Endothelial cell of umbilical vein (primary cell): Measurements from ENCODE around the gene JAKMIP3. TPM values are rescaled to one million over a fixed set of nuclear protein-coding genes. Genes with fewer than 3 reads are reported as not detected.

Experiments used
- BruUV-seq: library from RNA; stranded (reverse); fragments of 400-500 nt; replicated peaks from 2 replicates; lab custom pipeline; 2021; lab: Mats Ljungman, UMichigan
- CTCF ChIA-PET: fragments of 300-600, 350-600 bp; sonication (Branson Sonifier 250); formaldehyde crosslinking; loops from one replicate; lab custom pipeline; 2021; ENCODE audit warnings: antibody characterized with exemption, inconsistent platforms; lab: Charles Lee
- POLR2A ChIA-PET: fragments of 300-600, 350-600 bp; sonication (Branson Sonifier 250); formaldehyde crosslinking; loops from one replicate; lab custom pipeline; 2021; ENCODE audit warnings: antibody characterized with exemption, inconsistent platforms; lab: Charles Lee
- DNase-seq: peaks from one replicate; pipeline ENCODE4 v3.0.0-alpha.2; 2011; ENCODE audit warnings: low read depth, low spot score
- FAIRE-seq: peaks from 2 replicates; lab custom pipeline; 2011; peaks lifted over from hg19 to GRCh38; lab: Jason Lieb, UNC
- H2AFZ ChIP-seq: 2 replicates; pipeline ENCODE4 v1.6.0; 2012; ENCODE audit warnings: low read depth, low read length, control low read depth, inconsistent platforms
- H3K27ac ChIP-seq: 2 replicates; pipeline ENCODE4 v1.5.1; 2011; ENCODE audit warnings: low read depth, mild to moderate bottlenecking, control low read depth, low read length, moderate library complexity; ENCODE audit not compliant: insufficient read depth
- H3K27me3 ChIP-seq, 2 experiments: 2 replicates each; pipeline versions ENCODE4 v1.6.0 to v1.6.1; 2011; ENCODE audit warnings: low read length in 2 of 2, mixed read lengths in 1 of 2; ENCODE audit not compliant: control insufficient read depth in 2 of 2, insufficient read depth in 2 of 2
- H3K36me3 ChIP-seq, 2 experiments: 2 replicates in 1 of 2; 3 replicates in 1 of 2; pipeline ENCODE4 v1.5.1; 2011; ENCODE audit warnings: low read length in 2 of 2, mild to moderate bottlenecking in 1 of 2, moderate library complexity in 1 of 2; ENCODE audit not compliant: control insufficient read depth in 2 of 2, insufficient read depth in 2 of 2; ENCODE audit errors: extremely low read depth in 1 of 2
- H3K4me1 ChIP-seq: 3 replicates; pipeline ENCODE4 v1.5.1; 2011; ENCODE audit warnings: mild to moderate bottlenecking, low read length; ENCODE audit not compliant: control insufficient read depth, insufficient read depth; ENCODE audit errors: extremely low read depth
- H3K4me2 ChIP-seq: 2 replicates; pipeline ENCODE4 v1.6.1; 2011; ENCODE audit warnings: low read length, control low read depth, mixed read lengths; ENCODE audit not compliant: insufficient read depth
- H3K4me3 ChIP-seq, 3 experiments: fragments of 200-600 bp in 1 of 3; sonication (generic), shearing (Covaris generic) in 1 of 3; replicated peaks in 1 of 3; 2 replicates each; pipeline ENCODE4 v1.5.1; 2011 to 2016; ENCODE audit warnings: control low read depth in 3 of 3, low read length in 3 of 3, mild to moderate bottlenecking in 2 of 3, inconsistent platforms in 1 of 3, low read depth in 1 of 3, moderate library complexity in 1 of 3; ENCODE audit not compliant: insufficient read depth in 1 of 3
- H3K79me2 ChIP-seq: 2 replicates; pipeline ENCODE4 v1.6.0; 2012; ENCODE audit warnings: low read length, inconsistent platforms; ENCODE audit not compliant: control insufficient read depth, insufficient read depth
- H3K9ac ChIP-seq: replicated peaks from 2 replicates; pipeline ENCODE3; 2011; ENCODE audit warnings: low read length, control low read depth; ENCODE audit not compliant: insufficient read depth; ENCODE audit errors: extremely low read depth
- H3K9me1 ChIP-seq: replicated peaks from 3 replicates; pipeline ENCODE4 v1.6.0; 2011; ENCODE audit warnings: mild to moderate bottlenecking, low read length; ENCODE audit not compliant: control insufficient read depth, insufficient read depth; ENCODE audit errors: extremely low read depth
- H3K9me3 ChIP-seq: replicated peaks from 2 replicates; pipeline ENCODE4 v1.5.1; 2012; ENCODE audit warnings: low read length, inconsistent platforms; ENCODE audit not compliant: control insufficient read depth, insufficient read depth
- H4K20me1 ChIP-seq: replicated peaks from 2 replicates; pipeline ENCODE3; 2011; ENCODE audit warnings: mild to moderate bottlenecking, low read length; ENCODE audit not compliant: control insufficient read depth, insufficient read depth; ENCODE audit errors: extremely low read depth
- CTCF ChIP-seq, 2 donors: IDR thresholded peaks; 1 replicate in 1 of 2; 2 replicates in 1 of 2; pipeline ENCODE4 v1.5.1; 2011; ENCODE audit warnings: low read length in 2 of 2, mild to moderate bottlenecking in 2 of 2, moderate library complexity in 2 of 2, control low read depth in 1 of 2, inconsistent platforms in 1 of 2, low read depth in 1 of 2; ENCODE audit not compliant: insufficient read depth in 1 of 2; ENCODE audit errors: extremely low read depth in 1 of 2
- EZH2 ChIP-seq: IDR thresholded peaks from 2 replicates; pipeline ENCODE4 v1.6.1; 2012; ENCODE audit warnings: borderline replicate concordance, low read depth, mild to moderate bottlenecking, moderate library complexity, low read length, inconsistent platforms; ENCODE audit not compliant: severe bottlenecking
- FOS ChIP-seq: IDR thresholded peaks from 2 replicates; pipeline ENCODE4 v1.6.1; 2011; ENCODE audit warnings: mild to moderate bottlenecking, low read length, moderate library complexity, borderline replicate concordance; ENCODE audit not compliant: insufficient read depth
- GATA2 ChIP-seq: IDR thresholded peaks from 2 replicates; pipeline ENCODE4 v1.7.0; 2011; ENCODE audit warnings: low read depth, mild to moderate bottlenecking, moderate library complexity, mixed read lengths, low read length; ENCODE audit not compliant: insufficient read length, insufficient read depth
- JUN ChIP-seq: IDR thresholded peaks from 2 replicates; pipeline ENCODE4 v1.6.1; 2011; ENCODE audit warnings: borderline replicate concordance, low read depth; ENCODE audit not compliant: insufficient read length, insufficient read depth
- MYC ChIP-seq: IDR thresholded peaks from one replicate; pipeline ENCODE4 v1.6.1; 2011; ENCODE audit warnings: mild to moderate bottlenecking, low read depth, low read length
- POLR2A ChIP-seq: IDR thresholded peaks from 2 replicates; pipeline ENCODE4 v1.6.1; 2012; ENCODE audit warnings: low read depth, mild to moderate bottlenecking, control low read depth, low read length
- POLR2AphosphoS5 ChIP-seq: IDR thresholded peaks from 2 replicates; pipeline ENCODE4 v1.6.1; 2012; ENCODE audit warnings: low read depth, mild to moderate bottlenecking, control low read depth, low read length, moderate library complexity; ENCODE audit not compliant: insufficient read depth
- dilution Hi-C: fragments of 300-500 bp; cut with MboI; formaldehyde crosslinking; loops from one replicate; pipeline ENCODE4 v1.15.0; 2019; ENCODE audit warnings: low sequenced_read_pairs; ENCODE audit not compliant: extremely low pct_ligation_motif_present
- intact Hi-C: fragments of 100-400 bp; cut with micrococcal nuclease; formaldehyde crosslinking; loops from one replicate; pipeline ENCODE4 v1.10.0; 2022
- polyA plus RNA-seq, 4 experiments: library from polyadenylated mRNA; depleted of rRNA in 3 of 4; stranded (reverse) in 3 of 4; unstranded in 1 of 4; fragments of >200 nt; gene quantifications; 2 replicates each; pipeline versions ENCODE4 v1.2.1 to v1.2.3, GENCODE V29; 2011 to 2012; ENCODE audit warnings: missing spikeins in 1 of 4
- total RNA-seq: library from RNA; stranded (reverse); gene quantifications from 2 replicates; pipeline ENCODE4 v1.2.3, GENCODE V29; 2021
- TF ChIP-seq, protein P1 (sequence below): IDR thresholded peaks from 2 replicates; pipeline ENCODE4 v1.6.1; 2011; ENCODE audit not compliant: insufficient read depth, insufficient read length

The JAKMIP3 gene
- total and polyA plus RNA-seq, 2 donors (not counting 3 experiments of a cell fraction or from before 2014, with no cell fraction given), result 0.01 TPM; not detected in 1

GRCh38 chr10:132102717-132103110 lies 37.0 kb downstream of the JAKMIP3 start:
- TF ChIP-seq, protein P1, sequence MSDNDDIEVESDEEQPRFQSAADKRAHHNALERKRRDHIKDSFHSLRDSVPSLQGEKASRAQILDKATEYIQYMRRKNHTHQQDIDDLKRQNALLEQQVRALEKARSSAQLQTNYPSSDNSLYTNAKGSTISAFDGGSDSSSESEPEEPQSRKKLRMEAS, result no peak
- TF ChIP-seq GATA2, result no peak
- TF ChIP-seq FOS, result no peak
- TF ChIP-seq MYC, result no peak
- no peak for TF ChIP-seq POLR2A
- TF ChIP-seq EZH2, result no peak
- TF ChIP-seq CTCF (IDR thresholded peaks at IDR 0.05; ENCODE audit: extremely low read depth in 1 of 2, insufficient read depth in 1 of 2, low read depth in 1 of 2, low read length in 2 of 2), result no peak
- TF ChIP-seq JUN, result no peak
- no peak for TF ChIP-seq POLR2AphosphoS5
- H3K4me2 ChIP-seq, result no peak overlapping the region
- no peaks in the 10 kb centered on the region for H3K4me1 ChIP-seq
- H2AFZ ChIP-seq, result no peak overlapping the region
- H3K9me1 ChIP-seq, result no peaks in the 10 kb centered on the region
- FAIRE-seq (no peak), DNase-seq (no peak)
- H3K79me2 ChIP-seq, result no peaks in the 10 kb centered on the region
- H3K27ac ChIP-seq, result no peak overlapping the region
- ChIA-PET CTCF (no interaction called here), POLR2A (no interaction called here)
- H3K9me3 ChIP-seq, result no peaks in the 10 kb centered on the region
- H3K27me3 ChIP-seq, result no peaks in the 10 kb centered on the region
- H3K4me3 ChIP-seq, result no peak overlapping the region
- H4K20me1 ChIP-seq, result no peaks in the 10 kb centered on the region
- no peak overlapping the region for H3K9ac ChIP-seq
- no peaks in the 10 kb centered on the region for H3K36me3 ChIP-seq
- intact Hi-C loops (no loop called here), dilution Hi-C loops (no loop called here)
- BruUV-seq, result no TSS peak
